Left renal pelvis (tissue), 4 donors: ENCODE data around the gene DCLK2. TPM values are rescaled to one million over a fixed set of nuclear protein-coding genes. Genes with fewer than 3 reads are reported as not detected.
"Not testable (repeated sequence)": the region's sequence is repeated elsewhere in the genome, so short reads cannot be mapped to it uniquely, and the experiment has no call there.

Experiments used
- DNase-seq, 4 donors: peaks; one replicate each; pipeline ENCODE4 v3.0.0-alpha.2; 2013; ENCODE audit warnings: low read depth in 4 of 4, low spot score in 3 of 4
- polyA plus RNA-seq, 4 donors: library from polyadenylated mRNA; unstranded; fragments of 120-200 nt; gene quantifications; one replicate each; pipeline ENCODE4 v1.2.1, GENCODE V29; 2013; ENCODE audit not compliant: insufficient read length in 4 of 4

The DCLK2 gene
- polyA plus RNA-seq, 4 donors = 6.1 to 13.4 (median 11.3) TPM

- DNase-seq = no peak
These were observed 67.1 kb downstream of the DCLK2 start for GRCh38 chr4:150145090-150145945.

GRCh38 chr4:150145946-150146340, 67.7 kb downstream of the DCLK2 start:
- DNase-seq = no peak

- no peak for DNase-seq
These were observed 71.1 kb downstream of the DCLK2 start for GRCh38 chr4:150149381-150149780.

GRCh38 chr4:150150629-150151062, 72.4 kb downstream of the DCLK2 start:
- DNase-seq = no peak

GRCh38 chr4:150152766-150153165, 74.5 kb downstream of the DCLK2 start:
- no peak for DNase-seq

- no peak for DNase-seq
These were observed 77.1 kb downstream of the DCLK2 start for GRCh38 chr4:150155391-150155790.

GRCh38 chr4:150156543-150156942, 78.3 kb downstream of the DCLK2 start:
- no peak for DNase-seq

- DNase-seq = no peak
These were observed 79.8 kb downstream of the DCLK2 start for GRCh38 chr4:150158041-150158440.

GRCh38 chr4:150160473-150160872, 82.2 kb downstream of the DCLK2 start:
- no peak for DNase-seq

- no peak for DNase-seq
These were observed 82.9 kb downstream of the DCLK2 start for GRCh38 chr4:150161109-150161508.

GRCh38 chr4:150162020-150162419, 83.8 kb downstream of the DCLK2 start:
- DNase-seq = not testable (repeated sequence)

- DNase-seq = no peak
These were observed 85.8 kb downstream of the DCLK2 start for GRCh38 chr4:150164055-150164454.

GRCh38 chr4:150164956-150165629, 86.8 kb downstream of the DCLK2 start:
- no peak for DNase-seq

GRCh38 chr4:150167054-150167453, 88.8 kb downstream of the DCLK2 start:
- DNase-seq = no peak

GRCh38 chr4:150173432-150173861, 95.2 kb downstream of the DCLK2 start:
- no peak for DNase-seq

GRCh38 chr4:150173982-150174398, 95.7 kb downstream of the DCLK2 start:
- DNase-seq = peak in 1 of 4 donors; percentile 16

- DNase-seq = no peak
These were observed 98.3 kb downstream of the DCLK2 start for GRCh38 chr4:150176547-150176946.

- DNase-seq = no peak
These were observed 99.9 kb downstream of the DCLK2 start for GRCh38 chr4:150178161-150178560.

- no peak for DNase-seq
These were observed 103.3 kb downstream of the DCLK2 start for GRCh38 chr4:150181536-150181935.

GRCh38 chr4:150182794-150183193, 104.5 kb downstream of the DCLK2 start:
- DNase-seq = no peak

GRCh38 chr4:150185033-150185432, 106.8 kb downstream of the DCLK2 start:
- not testable (repeated sequence) for DNase-seq

- DNase-seq = no peak
These were observed 114.7 kb downstream of the DCLK2 start for GRCh38 chr4:150192986-150193385.
